Breast epithelium (tissue), 3 donors: ENCODE measurements around the gene CAB39L.

Experiments used
- POLR2A ChIP-seq: fragments of 450-650 bp; IDR thresholded peaks from one replicate; pipeline ENCODE4 v1.6.1; 2016; ENCODE audit warnings: antibody characterized with exemption, mild to moderate bottlenecking, moderate library complexity
- TF ChIP-seq, protein P1 (sequence below), 3 donors: fragments of 450-650 bp; IDR thresholded peaks; one replicate each; pipeline ENCODE4 v1.5.1; 2016 to 2017; ENCODE audit warnings: antibody characterized with exemption in 3 of 3, mild to moderate bottlenecking in 3 of 3, moderate library complexity in 3 of 3

DNA sequence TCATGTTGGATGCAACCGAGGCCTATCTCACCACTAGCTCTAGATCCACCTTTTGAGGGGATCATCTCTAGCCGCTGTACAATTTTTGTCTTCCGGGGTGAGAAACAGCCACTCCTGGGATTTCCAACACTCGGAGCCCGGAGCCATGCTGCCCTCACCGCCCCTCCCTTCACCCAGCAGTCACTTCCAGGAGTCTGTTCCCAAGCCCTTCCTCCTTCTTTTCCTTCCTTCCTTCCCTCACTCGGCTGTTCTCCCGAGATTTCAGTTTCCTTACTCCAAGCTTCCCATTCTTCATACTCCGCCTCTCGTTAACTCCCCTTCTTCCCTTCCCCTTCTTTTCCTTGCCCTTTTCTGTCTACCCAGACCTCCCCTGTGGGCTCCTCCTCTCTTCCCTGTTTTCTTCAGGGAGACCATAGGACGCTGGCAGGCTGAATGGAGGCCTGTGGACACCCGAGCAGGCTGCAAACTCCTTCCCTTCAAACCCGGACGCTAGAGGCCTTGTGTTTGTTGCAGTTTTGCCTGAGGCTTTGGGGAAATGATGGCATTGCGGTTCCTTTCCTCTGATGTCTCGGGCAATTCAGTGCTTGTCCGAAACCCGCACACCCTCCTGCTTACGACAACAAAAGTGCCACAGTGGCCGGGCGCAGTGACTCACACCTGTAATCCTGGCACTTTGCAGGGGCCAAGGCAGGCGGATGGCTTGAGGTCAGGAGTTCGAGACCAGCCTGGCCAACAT is 96.0 kb downstream of the CAB39L start:
- no peak for TF ChIP-seq POLR2A
- TF ChIP-seq, protein P1, sequence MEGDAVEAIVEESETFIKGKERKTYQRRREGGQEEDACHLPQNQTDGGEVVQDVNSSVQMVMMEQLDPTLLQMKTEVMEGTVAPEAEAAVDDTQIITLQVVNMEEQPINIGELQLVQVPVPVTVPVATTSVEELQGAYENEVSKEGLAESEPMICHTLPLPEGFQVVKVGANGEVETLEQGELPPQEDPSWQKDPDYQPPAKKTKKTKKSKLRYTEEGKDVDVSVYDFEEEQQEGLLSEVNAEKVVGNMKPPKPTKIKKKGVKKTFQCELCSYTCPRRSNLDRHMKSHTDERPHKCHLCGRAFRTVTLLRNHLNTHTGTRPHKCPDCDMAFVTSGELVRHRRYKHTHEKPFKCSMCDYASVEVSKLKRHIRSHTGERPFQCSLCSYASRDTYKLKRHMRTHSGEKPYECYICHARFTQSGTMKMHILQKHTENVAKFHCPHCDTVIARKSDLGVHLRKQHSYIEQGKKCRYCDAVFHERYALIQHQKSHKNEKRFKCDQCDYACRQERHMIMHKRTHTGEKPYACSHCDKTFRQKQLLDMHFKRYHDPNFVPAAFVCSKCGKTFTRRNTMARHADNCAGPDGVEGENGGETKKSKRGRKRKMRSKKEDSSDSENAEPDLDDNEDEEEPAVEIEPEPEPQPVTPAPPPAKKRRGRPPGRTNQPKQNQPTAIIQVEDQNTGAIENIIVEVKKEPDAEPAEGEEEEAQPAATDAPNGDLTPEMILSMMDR (IDR thresholded peaks at IDR 0.05), result no peak
